PFSK-1 (cell line): ENCODE data around the gene C5orf15.

Source experiments
- FOXP2 ChIP-seq: optimal IDR thresholded peaks from 2 replicates; pipeline ENCODE3; 2011; ENCODE audit warnings: borderline replicate concordance, control low read depth, inconsistent platforms; ENCODE audit not compliant: insufficient read depth; ENCODE audit errors: extremely low read length, extremely low read depth
- POLR2AphosphoS5 ChIP-seq: IDR thresholded peaks from 2 replicates; pipeline ENCODE4 v1.6.1; 2012; ENCODE audit warnings: low read depth, mild to moderate bottlenecking, control low read depth, low read length, moderate library complexity
- REST ChIP-seq, 2 experiments: IDR thresholded peaks; 2 replicates each; pipeline versions ENCODE4 v1.6.1 to v1.8.0; 2011 to 2012; ENCODE audit warnings: low read depth in 2 of 2, low read length in 2 of 2, control low read depth in 1 of 2, inconsistent platforms in 1 of 2, mild to moderate bottlenecking in 1 of 2, moderate library complexity in 1 of 2; ENCODE audit not compliant: insufficient read depth in 1 of 2
- SIN3A ChIP-seq: IDR thresholded peaks from 2 replicates; pipeline ENCODE4 v1.6.1; 2012; ENCODE audit warnings: mild to moderate bottlenecking, low read length, moderate library complexity, borderline replicate concordance; ENCODE audit not compliant: insufficient read depth
- TAF1 ChIP-seq: IDR thresholded peaks from 2 replicates; pipeline ENCODE4 v1.6.1; 2012; ENCODE audit warnings: low read length, control low read depth, borderline replicate concordance; ENCODE audit not compliant: insufficient read depth

The C5orf15 gene

GRCh38 chr5:133906303-133906702, 62.1 kb downstream of the C5orf15 start:
- TF ChIP-seq SIN3A (no peak), POLR2AphosphoS5 (no peak), REST (IDR thresholded peaks at IDR 0.05; ENCODE audit: insufficient read depth in 1 of 2, low read depth in 2 of 2, low read length in 2 of 2) (no peak), FOXP2 (no peak), TAF1 (no peak)
